Measurements from ENCODE around the gene AIDA. TPM values are rescaled to one million over a fixed set of nuclear protein-coding genes. Genes with fewer than 3 reads are reported as not detected.

Gene AIDA
- total RNA-seq, 1 donor from 2014 or later, result 109 TPM

DNA sequence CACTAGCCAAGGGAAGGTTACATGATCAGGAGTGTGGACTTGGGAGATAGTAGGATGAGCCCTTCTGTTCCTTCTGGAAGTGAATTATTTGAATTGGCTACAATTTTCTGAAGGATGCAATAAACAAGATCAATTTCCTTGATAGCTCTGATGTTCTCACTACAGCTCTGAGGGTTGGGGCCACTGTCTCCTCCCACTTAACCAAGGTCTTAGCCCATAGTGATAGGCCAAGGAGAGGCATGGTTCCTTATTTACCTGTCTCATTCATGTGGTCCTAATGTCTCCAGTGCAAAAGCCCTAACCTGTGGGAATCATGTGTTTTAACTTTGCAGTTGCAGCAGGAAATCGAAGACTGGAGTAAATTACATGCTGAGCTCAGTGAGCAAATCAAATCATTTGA lies 59.6 kb downstream of the AIDA start:
- no peak for DNase-seq (ENCODE audit: low spot score)

DNA sequence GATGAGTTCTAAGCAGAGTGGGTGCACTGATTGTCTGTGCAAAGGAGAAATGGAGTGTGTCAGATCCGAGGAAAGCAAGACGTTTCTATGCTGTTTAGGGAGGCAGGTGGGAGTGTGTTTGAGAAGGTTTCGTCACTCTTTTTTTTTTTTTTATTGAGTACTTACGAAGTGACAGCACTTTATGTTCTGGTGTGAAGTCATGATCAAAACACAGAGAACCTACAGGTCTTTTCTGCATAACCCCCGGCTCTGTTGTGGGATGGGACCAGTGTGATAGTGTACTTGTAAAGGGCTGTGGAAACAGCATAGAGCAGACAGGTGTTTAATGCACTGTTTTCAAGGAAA lies 67.7 kb downstream of the AIDA start:
- no peak for DNase-seq (ENCODE audit: low spot score)

DNA sequence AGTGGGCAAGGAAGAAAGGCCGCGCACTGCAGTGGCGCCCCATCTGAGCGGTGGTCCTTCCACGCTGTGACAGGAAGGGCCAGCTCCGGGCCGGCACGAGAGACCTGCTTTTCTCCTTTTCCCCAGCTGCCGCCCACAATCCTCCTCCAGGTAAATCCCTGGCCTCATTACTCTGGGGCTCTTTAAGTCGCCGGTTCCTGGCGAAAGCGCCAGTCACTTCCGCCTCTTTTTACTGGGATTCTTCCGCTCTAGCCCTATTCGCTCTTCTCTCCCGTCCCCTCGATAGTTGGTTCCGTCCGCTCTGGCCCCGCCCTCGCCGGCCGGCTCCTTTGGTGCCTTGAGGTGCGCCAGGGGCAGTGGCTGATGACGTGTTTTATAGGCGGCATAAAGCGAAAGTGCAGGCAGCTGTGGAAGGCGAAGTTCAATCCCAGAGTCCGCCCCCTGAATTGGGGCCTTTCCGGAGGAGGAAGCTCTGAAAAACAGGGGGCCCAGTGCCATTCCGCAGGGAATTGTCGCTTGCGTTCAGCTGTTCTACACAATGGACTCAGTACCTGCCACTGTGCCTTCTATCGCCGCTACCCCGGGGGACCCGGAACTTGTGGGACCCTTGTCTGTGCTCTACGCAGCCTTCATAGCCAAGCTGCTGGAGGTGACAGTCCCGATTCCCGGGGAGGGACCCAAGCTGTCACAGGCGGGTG lies 68.2 kb downstream of the AIDA start:
- peak; percentile 98 for DNase-seq (ENCODE audit: low spot score)

DNA sequence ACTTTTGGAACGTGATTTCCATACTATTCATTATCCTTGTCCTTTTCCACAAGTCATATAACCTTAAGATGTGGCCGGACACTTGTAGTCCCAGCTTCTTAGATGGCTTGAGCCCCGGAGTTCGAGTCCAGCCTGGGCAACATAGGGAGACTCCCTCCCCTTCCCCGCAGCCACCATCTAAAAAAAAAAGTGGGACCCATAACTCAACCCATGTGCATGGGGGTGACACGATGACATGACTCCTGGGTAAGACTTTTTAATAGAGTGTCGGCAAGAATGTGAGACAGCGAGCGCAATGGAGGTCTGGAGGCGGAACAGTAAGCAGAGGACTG lies 68.7 kb downstream of the AIDA start:
- no peak for DNase-seq (ENCODE audit: low spot score)

DNA sequence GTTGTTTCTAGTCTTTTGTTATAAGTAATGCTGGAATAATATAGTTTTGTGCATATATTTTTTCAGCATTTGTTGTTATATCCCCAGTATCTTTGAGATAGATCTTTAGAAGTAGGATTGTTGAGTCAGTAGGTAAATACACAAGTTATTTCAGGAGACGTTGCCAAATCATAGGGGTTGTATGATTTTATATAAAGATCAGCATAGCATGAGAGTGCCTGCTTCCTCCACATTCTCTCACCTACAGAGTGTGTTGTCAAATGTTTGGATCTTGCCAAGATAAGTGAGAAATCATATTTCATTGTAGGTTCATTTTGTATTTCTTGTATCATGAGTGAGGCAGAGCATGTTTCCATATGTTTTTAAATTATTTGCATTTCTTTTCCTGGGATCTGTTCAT lies 69.8 kb downstream of the AIDA start:
- no peak for DNase-seq (ENCODE audit: low spot score)

DNA sequence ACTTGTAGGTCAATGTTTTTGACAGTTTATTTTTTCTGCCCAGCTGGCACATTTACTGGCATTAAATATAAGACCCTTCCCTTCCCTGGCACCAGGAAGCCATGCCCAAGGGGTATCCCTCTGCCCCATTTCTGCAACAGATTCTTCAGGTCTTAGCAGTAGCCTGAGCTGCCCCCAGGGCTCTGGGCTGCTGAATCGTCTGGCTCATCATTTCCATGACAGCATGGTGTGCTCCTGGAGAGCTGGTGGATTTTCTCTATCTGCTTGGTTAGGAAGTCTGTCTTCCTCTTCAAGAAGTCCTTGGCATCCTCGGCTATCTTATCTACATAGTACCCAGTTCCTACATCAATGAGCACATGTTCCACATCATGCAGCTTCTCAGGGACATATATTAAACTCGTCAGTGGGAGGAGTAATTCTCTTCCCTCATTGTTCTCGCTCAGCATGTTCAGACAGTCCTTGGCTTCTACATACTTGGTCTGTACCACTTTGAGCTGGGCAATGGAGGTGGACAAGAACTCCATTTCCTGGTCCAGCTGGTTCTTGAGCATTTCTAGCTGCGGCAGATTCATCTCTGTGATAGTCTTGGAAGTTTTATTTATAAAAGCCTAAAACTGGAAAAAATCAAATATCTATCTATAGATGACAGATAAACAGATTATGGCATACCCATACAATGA lies 70.9 kb downstream of the AIDA start:
- DNase-seq (ENCODE audit: low spot score), result no peak

DNA sequence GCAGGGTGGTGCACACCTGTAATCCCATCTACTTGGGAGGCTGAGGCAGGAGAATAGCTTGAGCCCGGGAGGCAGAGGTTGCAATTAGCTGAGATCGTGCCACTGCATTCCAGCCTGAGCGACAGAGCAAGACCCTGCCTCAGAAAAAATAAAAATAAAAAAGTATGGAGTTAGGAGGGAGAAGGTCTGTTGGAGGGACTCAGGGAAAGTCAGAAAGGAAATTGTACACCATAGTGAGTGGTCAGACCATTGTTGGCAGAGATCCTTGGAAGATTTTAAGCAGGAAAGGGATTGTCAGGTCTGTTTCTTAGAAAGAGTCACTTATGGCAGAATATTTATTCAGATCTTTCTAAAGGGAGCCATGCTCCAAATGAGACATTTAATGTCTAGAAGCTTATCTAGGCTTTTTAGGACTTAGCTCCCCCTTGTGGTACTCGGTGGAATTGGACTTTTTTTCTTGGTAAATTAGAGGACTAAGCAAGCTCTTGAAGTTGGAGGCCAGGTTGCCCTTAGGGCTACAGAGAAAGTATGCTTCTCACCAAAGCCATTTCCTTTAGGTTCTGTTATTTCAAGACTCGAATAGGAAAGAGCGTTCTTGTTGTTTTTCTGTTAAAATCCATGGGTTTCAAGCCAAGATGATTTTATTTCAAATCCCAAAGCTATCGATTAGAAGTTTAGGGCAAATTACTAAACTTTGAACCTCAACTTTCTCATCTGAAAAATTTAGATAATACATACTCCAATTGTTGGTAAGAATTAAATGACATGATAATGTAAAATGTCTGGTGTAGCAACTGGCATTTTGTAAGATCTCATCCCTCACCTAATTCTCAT lies 77.9 kb downstream of the AIDA start:
- DNase-seq (ENCODE audit: low spot score), result no peak

DNA sequence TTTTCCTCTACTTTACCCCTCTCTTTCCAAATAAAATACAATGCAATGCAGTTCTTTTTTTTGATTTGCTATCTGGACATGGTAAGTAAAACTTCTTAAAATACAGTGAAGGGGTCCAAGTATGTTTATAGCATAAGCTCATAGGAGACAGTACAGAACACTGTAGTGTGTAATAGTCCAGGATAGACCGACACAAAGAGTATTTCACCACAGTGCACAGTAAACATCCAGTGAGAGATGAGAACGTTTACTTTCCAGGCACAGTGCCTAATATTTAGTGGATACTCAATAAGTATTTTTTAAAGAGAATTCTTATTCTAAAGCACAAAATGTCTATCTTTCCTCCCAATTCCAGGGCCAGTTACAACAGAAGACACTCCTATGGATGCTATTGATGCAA lies 79.5 kb downstream of the AIDA start:
- DNase-seq (ENCODE audit: low spot score), result no peak

DNA sequence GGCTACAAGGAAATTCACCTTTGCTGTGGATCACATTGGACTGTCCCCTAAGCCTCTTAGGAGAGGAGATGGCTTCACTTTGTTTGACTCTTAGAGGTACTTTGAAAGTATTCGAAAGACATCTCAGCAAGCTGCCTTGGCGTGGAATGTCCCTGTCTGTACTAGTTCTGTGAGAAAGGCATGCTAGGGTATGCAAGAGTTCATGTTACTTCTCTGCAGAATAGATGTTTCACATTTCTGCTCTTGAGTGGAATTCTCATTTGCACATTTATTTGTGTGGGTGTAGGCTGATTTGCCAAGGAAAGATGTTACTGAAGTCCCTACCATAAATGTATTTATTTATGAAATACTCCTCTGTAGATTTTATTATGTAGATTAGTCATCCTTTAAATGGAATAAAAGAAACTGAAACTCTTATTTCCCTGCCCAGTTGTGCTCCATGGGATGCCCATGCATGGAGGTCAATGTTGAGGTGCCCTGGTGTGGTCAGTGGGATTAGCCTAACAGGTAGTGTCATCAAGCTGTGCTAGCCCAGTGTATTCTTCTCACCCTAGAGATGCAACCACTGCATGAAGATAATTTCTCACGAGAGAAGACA lies 80.6 kb downstream of the AIDA start:
- DNase-seq (ENCODE audit: low spot score), result no peak

DNA sequence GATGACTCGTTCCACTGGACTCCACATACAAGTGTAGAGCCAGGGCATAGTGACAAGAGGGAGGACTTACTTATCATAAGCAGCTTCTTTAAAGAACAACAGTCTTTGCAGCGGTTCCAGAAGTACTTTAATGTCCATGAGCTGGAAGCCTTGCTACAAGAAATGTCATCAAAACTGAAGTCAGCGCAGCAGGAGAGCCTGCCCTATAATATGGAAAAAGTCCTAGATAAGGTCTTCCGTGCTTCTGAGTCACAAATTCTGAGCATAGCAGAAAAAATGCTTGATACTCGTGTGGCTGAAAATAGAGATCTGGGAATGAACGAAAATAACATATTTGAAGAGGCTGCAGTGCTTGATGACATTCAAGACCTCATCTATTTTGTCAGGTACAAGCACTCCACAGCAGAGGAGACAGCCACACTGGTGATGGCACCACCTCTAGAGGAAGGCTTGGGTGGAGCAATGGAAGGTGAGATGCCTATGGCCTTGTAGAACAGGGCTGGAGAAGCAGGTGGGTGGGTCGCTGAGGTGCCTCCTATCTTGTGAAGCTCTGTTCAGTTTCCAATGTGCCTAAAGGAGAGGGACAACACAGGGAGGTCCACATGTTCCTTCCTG lies 82.3 kb downstream of the AIDA start:
- DNase-seq (ENCODE audit: low spot score), result no peak

DNA sequence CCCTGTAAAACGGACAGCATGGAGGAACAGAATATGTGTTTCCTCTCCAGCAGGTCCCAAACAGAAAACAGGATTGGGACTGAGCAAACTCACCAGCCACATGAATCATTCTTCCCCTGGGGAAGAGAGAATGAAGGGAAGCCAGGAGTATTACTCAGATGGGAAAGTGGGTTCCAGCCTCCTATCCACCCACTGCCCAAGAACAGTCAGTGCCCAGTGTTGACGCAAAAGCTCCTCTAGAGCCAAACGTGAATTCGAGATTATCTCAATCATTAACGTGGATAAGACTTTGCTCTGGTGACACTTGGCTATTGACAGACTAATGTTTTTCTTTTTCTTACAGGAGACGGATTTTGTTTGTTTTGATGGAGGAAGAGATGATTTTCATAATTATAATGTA lies 85.1 kb downstream of the AIDA start:
- no peak for DNase-seq (ENCODE audit: low spot score)

DNA sequence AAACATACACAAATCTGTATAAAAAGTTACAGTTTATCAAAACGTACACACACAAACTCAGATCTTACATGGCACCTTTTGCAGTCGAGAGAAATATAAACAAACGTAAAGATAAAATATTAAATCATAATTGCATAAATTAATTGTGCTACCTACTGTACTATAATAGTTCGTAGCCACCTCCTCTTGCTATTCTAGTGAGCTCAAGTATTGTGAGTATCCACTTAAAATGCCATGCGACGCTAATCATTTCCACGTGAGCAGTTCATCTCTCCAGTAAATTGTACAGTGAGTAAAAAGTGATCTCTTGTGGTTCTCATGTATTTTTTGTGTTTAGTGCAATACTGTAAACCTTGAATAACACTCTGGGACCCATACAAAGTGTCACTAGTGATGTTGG lies 88.1 kb downstream of the AIDA start:
- no peak for DNase-seq (ENCODE audit: low spot score)

DNA sequence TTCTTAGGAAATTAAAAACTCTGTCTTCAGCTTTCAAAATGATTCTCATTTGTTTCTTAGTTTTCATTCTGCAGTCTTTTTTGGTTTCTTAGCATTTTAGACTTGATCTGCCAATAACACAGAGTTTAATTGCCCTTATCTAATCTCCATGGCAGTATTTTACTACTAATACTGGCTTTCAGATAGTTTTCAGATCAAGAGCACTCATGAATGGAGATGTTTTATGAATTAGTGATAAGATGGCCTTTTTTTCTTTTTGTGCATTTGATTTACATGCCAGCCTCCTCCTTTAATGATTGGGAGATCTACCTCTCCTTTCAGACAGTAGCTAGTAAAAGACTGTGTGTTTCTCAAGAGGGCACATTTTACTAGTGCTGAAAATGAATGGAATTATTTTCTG lies 88.8 kb downstream of the AIDA start:
- no peak for DNase-seq (ENCODE audit: low spot score)

DNA sequence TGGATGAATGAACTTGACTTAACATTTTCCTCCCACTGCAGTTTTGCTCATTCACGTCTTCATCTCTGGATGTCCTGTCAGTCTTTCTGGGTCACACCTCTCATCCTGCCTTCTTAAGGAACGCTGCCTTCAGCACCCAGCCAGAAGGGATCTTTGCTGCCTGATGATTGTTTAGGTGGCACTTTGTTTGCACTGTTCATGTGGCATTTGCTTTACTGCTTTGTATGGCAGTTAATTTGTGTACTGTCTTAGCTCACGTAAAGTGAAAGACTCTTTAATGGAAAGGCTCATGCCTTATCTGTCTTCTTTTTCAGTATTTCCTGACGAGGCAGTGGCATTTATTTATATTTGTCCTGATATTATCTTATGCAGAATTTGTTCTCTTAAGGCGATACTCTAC lies 89.5 kb downstream of the AIDA start:
- no peak for DNase-seq (ENCODE audit: low spot score)

DNA sequence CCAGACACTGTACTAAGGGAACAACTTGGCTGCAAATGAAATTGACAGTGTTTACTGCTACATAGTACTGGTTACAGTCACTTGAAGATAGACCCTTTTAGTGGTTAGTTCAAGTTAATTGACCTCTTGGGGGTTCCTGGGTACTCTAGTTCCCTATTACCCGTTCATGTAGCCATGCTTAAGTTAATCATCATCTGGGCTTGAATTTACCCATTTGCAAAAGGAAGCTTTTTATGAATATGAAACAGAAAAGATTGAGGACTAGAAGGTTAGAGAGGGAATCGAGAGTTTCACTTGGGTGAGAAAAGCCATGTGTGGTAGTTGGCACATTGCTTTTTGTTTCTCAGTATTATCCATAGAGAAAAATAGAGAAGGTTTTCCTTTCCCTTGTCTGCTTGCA lies 91.7 kb downstream of the AIDA start:
- no peak for DNase-seq (ENCODE audit: low spot score)

DNA sequence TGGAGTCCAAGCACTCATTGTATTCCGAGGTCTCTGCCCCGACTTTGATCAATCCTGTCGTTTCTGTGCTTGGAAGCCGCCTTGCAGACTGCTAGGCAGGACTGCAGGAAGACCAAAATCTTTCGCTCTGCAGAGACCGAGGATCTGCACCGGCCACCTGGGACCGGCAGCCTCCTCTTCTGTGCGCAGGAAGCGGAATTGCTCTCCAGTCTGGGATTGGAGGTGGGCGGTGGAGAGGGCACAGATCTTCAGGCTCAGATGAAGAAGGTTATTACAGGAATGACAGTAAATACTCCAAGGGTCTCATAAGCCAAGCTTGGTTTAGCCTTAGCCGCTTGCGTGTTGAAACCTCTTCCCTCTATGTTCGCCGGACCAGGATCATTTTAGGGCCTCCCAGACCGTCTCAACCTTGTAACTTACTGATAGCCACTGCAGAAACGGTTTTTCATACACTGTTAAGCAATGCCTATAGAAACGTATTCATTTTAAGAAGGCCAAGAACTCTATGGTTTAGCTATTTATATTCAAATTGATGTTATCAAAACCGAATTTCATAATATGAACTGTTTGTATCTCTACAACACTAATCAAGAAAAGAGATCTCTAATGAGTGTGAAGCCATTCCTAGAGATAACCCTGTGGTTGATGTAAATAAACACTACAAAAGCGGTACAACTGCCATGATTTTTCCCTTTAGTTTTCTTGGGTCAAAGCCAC lies 93.3 kb downstream of the AIDA start:
- DNase-seq (ENCODE audit: low spot score), result no peak

Other genes starting within 250 kb of the AIDA start
- gene HHIPL2, start 164.4 kb downstream of the AIDA start, total RNA-seq, result not detected
- 7.2 TPM for gene TAF1A, start 122.6 kb downstream of the AIDA start, total RNA-seq
- 69.4 TPM for gene MIA3, start 94.4 kb downstream of the AIDA start, total RNA-seq
- gene BROX, start 73 bp upstream of the AIDA start, total RNA-seq, result 34.5 TPM
- not detected for gene FAM177B, start 24.7 kb upstream of the AIDA start, total RNA-seq
- 6.1 TPM for gene DISP1, start 102.5 kb upstream of the AIDA start, total RNA-seq

All from mesenteric fat pad (tissue), 1 donor.